HG02852 (cell line): ENCODE measurements around the gene NECAB3.

ENCODE experiments used
- ATAC-seq: cut with Tn5 transposase; IDR thresholded peaks from one replicate; pipeline ENCODE4 v1.9.1; 2021; ENCODE audit warnings: mild to moderate bottlenecking, moderate library complexity; ENCODE audit not compliant: unreplicated experiment

The NECAB3 gene

GRCh38 chr20:33679758-33680485, 5.7 kb upstream of the NECAB3 start:
- ATAC-seq: no peak

- ATAC-seq: no peak
Observed at GRCh38 chr20:33677991-33678702, 3.9 kb upstream of the NECAB3 start.

DNA sequence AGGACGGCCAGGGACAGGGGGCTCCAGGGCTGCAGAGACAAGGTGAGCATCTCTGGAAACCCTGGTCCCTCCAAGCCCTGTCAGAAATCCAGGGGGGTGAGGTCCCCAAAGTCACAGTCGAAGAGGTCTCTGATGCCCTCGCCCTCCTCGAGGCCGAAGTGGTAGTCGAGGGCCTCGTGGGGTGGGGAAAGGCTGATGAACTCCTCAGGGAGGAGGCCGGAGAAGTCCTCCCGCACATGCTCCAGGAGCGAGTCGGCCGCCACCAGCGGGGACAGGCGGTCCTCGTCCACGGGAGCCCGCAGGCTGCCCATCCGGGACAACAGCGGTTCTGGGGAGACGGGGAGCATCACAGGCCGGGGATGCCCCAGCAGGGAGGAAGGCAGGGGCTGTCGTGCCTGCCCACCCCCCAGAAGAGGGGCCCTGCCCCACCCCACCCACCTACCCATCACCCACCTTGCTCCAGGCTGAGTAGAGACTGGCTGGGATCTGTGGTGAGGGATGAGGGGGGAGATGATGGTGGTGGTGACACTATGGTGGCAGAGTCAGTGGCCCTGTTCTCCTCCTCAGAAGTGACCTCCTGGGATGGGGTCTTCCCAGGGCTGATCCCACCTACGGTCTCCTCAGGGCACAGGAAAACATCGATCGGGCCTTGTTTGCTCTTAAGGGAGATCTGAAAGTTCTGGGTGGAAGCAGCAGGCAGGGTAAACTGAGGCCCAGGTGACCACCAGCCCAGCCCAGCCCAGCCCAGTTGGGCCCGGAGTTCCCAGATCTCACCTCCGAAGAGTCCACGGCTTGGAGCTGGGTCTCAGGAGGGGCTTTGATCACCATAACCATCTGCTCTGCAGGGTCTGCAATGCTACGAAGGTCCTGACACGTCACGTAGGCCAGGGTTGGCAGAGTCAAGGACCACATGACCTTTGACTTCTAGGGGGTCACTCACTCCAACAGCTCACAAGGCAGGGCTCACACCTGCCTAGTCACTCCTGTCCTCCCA, 2.7 kb upstream of the NECAB3 start:
- ATAC-seq: no peak

DNA sequence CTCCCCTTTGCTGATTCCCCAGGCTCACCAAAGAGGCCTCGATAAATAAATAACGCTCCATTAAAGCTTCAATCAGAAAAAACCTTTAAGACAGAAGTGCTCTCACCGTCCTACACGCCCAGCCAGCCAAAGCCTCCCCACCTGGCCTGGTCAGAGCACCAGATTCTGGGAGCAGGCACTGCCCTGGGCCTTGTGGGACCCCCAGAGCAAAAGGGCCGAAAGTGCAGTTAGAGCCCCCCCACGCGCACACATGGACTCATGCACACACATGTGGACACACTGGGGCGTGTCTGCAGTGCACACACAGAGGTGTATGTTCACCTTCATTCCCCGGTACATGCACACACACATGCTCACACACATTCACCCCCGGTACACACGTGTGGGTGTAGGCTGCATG, 1.9 kb upstream of the NECAB3 start:
- ATAC-seq: no peak

- ATAC-seq: no peak
Observed at GRCh38 chr20:33675136-33675959, 1.1 kb upstream of the NECAB3 start.

- ATAC-seq: no peak
Observed at GRCh38 chr20:33673410-33674293, 576 bp downstream of the NECAB3 start.

DNA sequence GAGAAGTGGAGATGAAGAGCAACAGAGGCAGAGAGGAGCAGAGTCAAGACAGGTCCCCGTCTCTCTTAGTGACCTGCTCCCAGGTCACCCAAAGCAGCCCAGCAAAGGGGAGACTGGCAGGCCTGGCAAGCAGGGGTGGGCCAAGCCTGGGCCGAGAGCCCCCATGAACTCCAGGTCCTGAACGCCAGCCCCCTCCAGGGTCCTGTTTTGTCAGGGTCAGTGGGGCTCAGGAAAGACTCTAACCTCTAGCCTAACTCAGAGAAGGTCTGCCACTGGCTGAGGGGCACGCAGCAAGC, 1.2 kb downstream of the NECAB3 start:
- no peak for ATAC-seq

DNA sequence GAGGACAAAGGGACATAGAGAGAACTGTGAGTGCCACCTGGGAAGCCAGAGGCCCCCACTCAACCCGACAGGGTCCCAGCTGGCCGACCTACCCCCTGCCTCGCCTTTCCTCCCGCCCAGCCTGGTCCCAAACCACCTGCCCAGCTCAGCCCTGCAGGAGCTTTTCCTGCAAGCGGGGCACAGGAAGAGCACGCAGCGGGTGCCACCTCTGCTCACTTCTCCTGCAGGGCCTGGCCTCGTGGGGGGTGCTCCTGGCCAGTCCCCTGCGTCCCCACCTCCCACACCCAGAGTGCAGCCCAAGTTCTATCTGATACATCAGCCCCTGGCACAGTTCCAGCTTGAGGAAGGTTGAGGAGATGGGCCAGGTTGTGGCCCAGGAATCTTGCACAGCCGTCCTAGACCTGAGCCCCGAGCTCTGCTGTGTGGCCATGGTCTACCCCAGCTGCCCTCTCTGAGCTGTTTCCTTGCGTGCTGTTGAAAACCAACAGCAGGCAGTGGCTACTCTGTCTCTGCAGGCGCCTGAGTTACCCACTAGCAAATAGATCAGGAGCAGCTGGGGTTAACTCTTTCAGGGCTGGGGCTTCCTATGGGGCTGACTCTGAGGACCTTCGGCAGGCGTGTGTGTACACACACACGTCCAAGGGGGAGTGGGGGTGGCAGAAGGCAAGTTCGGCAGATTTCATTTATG, 1.7 kb downstream of the NECAB3 start:
- no peak for ATAC-seq

GRCh38 chr20:33671573-33672288, 2.5 kb downstream of the NECAB3 start:
- ATAC-seq: no peak

GRCh38 chr20:33670715-33671499, 3.3 kb downstream of the NECAB3 start:
- no peak for ATAC-seq

DNA sequence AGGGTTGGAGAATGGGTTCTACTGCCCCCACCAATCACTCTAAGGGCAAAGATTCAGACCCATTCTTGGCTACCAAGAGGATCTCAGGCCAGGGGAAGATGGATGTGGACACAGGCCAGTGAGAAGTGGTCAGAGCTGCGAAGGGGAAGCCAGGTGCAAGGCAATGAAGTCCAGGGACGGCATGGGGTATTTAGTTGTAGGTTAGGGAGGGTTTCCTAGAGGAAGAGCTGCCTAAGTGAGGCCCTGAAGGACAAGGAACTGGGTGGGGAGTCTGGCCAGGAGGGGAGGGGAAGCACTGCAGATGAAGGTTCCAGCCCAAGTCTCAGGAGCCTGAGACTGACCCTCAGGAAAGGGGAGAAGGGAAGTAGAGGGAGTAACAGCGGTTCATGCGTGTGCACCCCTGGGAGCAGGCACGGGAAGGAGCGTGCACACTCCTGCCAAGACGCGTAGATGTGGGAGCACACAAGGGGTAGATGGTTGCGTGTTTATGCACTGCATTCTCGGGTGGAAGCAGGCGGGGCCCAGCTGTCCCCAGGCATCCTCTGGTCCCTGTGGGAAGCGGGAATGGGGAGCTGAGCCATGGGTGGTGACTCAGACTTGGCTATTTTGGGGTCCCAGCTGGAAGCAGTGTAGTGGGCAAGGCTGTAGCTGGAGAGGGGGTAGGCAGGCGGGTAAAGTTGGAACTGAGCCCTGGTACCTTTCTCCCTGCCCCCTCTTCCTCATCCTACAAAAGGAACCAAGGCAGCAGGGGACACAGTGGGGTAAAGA, 4.2 kb downstream of the NECAB3 start:
- no peak for ATAC-seq

DNA sequence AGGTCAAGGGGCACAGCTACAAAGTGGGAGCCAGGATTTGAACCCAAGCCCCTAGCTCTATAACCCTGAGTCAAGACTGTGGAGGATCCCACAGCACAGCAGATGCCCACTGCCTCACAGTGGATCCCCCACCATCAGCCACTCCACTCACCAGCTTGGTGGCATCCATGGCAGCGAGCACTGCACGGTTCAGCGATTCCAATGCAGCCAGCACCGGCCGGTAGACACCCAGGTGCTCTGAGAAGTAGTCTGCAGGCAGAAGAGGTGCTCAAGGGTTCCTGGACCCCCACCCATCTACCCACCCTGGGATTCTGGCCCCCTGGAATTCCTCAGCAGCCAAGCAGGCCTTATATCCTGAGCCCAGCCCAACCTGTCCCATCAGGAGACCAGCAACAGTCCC, 5.0 kb downstream of the NECAB3 start:
- no peak for ATAC-seq

DNA sequence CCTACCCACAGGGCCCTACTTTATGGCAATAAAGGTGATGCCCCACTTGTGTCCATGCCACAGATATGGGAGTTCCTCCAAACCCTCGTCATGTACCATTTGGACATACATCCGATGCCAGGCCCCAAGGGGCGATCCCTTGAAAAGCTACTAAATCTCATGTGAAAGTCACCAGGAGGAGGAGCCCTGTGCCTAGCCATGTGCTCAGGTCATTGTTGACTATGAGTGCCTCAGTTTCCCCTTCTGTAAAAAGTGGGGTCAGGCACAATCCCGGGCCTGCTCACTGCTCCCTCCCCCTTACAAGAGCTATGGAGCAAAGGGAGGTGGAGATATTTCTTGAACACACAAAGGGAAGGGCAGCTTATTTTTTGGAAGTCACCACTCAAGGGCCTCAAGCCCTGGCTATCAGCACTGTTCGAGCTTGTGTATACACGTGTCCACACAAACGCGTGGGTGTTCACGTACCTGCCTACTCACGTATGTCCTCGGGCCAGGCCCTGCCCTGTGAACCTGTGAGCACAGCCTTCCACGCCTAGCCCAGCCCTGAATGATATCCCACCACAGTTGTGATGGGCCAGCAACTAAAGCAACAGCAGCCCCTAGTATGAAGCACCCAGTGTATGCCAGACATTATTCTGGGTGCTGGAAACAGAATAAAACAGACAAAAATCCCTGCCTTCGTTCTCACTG, 5.6 kb downstream of the NECAB3 start:
- ATAC-seq: no peak

DNA sequence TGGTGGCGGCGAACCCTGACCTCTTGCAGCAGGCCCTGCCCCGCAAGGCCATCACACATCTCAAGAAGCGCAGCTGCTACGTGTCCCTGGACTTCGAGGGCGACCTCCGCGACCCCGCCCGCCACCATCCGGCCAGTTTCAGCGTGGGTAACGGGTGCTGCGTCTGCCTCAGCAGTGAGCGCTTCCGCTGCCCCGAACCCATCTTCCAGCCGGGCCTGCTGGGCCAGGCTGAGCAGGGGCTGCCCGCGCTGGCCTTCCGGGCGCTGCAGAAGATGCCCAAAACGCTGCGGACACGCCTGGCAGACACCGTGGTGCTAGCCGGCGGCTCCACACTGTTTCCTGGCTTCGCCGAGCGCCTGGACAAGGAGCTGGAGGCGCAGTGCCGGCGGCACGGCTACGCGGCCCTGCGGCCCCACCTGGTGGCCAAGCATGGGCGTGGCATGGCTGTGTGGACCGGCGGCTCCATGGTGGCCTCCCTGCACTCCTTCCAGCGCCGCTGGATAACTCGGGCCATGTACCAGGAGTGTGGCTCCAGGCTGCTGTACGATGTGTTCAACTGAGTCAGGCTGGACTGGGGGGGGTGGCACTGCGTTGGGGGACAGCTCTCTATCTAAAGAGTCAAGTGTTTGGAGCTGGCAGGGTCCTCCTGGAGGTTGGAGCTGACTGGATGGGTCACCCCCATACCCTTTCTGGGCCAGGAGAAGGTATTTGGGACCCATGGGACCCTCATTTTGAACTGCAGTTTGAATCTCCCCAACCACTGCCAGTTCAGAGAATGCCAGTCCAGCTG, 6.4 kb downstream of the NECAB3 start:
- ATAC-seq: peak; percentile 35

DNA sequence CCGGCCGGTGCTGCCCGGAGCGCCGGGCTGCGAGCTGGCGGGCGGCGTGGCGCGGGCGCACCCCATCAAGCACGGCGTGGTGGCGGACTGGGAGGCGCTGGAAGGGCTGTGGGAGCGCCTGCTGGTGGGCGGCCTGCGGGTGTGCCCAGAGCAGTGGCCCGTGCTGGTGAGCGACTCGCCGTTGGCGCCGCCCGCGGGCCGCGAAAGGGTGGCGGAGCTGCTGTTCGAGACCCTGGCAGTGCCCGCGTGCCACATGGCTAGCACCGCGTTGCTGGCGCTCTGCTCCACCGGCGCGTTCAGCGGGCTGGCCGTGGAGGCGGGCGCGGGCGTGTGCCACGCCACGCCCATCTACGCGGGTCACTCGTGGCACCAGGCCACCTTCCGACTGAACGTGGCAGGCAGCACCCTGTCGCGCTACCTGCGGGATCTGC, 7.0 kb downstream of the NECAB3 start:
- ATAC-seq: peak; percentile 18
